Suprapubic skin (tissue), 4 donors: Measurements from ENCODE around the gene ARID1B.

Experiments used
- CTCF ChIP-seq, 2 donors: fragments of 200-600 bp in 1 of 2; fragments of 450-650 bp in 1 of 2; sonication (generic) in 1 of 2; IDR thresholded peaks; one replicate each; pipeline ENCODE4 v1.5.1; 2016 to 2019; ENCODE audit warnings: antibody characterized with exemption in 2 of 2, mild to moderate bottlenecking in 1 of 2, moderate library complexity in 1 of 2
- EP300 ChIP-seq: sonication (generic); formaldehyde crosslinking; IDR thresholded peaks from one replicate; pipeline ENCODE4 v1.6.1; 2017; ENCODE audit warnings: antibody characterized with exemption
- POLR2AphosphoS5 ChIP-seq, 3 donors: sonication (generic); formaldehyde crosslinking; IDR thresholded peaks; one replicate each; pipeline ENCODE4 v1.6.1; 2017; ENCODE audit warnings: antibody characterized with exemption in 3 of 3

GRCh38 chr6:156794546-156795354, 17.6 kb downstream of the ARID1B start:
- TF ChIP-seq CTCF (IDR thresholded peaks at IDR 0.05) (no peak), EP300 (no peak), POLR2AphosphoS5 (IDR thresholded peaks at IDR 0.05) (no peak)
